HEK293 (cell line): ENCODE measurements around the gene ARHGAP15.
A peak's percentile ranks its signal among the peaks of the same experiment; 100 is the strongest.

Experiments
- ATF2 ChIP-seq: fragments of 450-650 bp; formaldehyde crosslinking; IDR thresholded peaks from 2 replicates; pipeline ENCODE4 v1.5.1; 2016; ENCODE audit warnings: missing biosample characterization, missing genetic modification characterization, low read depth
- FEZF1 ChIP-seq: fragments of 450-650 bp; formaldehyde crosslinking; IDR thresholded peaks from 2 replicates; pipeline ENCODE4 v1.5.1; 2016; ENCODE audit warnings: missing biosample characterization, missing genetic modification characterization
- GFI1B ChIP-seq: fragments of 450-650 bp; formaldehyde crosslinking; IDR thresholded peaks from 2 replicates; pipeline ENCODE4 v1.5.1; 2016; ENCODE audit warnings: missing biosample characterization, missing genetic modification characterization
- GLI4 ChIP-seq: fragments of 450-650 bp; formaldehyde crosslinking; IDR thresholded peaks from 2 replicates; pipeline ENCODE4 v1.5.1; 2016; ENCODE audit warnings: missing biosample characterization, missing genetic modification characterization
- INSM2 ChIP-seq: fragments of 450-650 bp; formaldehyde crosslinking; IDR thresholded peaks from 2 replicates; pipeline ENCODE4 v1.5.1; 2016; ENCODE audit warnings: missing biosample characterization, missing genetic modification characterization
- KLF10 ChIP-seq: fragments of 450-650 bp; IDR thresholded peaks from 2 replicates; pipeline ENCODE4 v1.5.1; 2018; ENCODE audit warnings: missing biosample characterization, mild to moderate bottlenecking, missing genetic modification characterization
- OSR2 ChIP-seq: fragments of 450-650 bp; formaldehyde crosslinking; IDR thresholded peaks from 2 replicates; pipeline ENCODE4 v1.5.1; 2016; ENCODE audit warnings: missing biosample characterization, missing genetic modification characterization
- PRDM10 ChIP-seq: fragments of 450-650 bp; formaldehyde crosslinking; IDR thresholded peaks from 2 replicates; pipeline ENCODE4 v1.5.1; 2016; ENCODE audit warnings: missing biosample characterization, missing genetic modification characterization
- RBAK ChIP-seq: fragments of 450-650 bp; formaldehyde crosslinking; IDR thresholded peaks from 2 replicates; pipeline ENCODE4 v1.5.1; 2016; ENCODE audit warnings: missing biosample characterization, missing genetic modification characterization
- SCRT1 ChIP-seq: fragments of 450-650 bp; formaldehyde crosslinking; IDR thresholded peaks from 2 replicates; pipeline ENCODE4 v1.5.1; 2016; ENCODE audit warnings: missing biosample characterization, missing genetic modification characterization, borderline replicate concordance
- ZBTB7A ChIP-seq: fragments of 450-650 bp; formaldehyde crosslinking; IDR thresholded peaks from 2 replicates; pipeline ENCODE4 v1.5.1; 2016; ENCODE audit warnings: low read depth, missing biosample characterization, missing genetic modification characterization
- ZFP37 ChIP-seq: fragments of 450-650 bp; formaldehyde crosslinking; IDR thresholded peaks from 2 replicates; pipeline ENCODE4 v1.5.1; 2016; ENCODE audit warnings: missing biosample characterization, missing genetic modification characterization
- ZFP69B ChIP-seq: fragments of 450-650 bp; formaldehyde crosslinking; IDR thresholded peaks from 2 replicates; pipeline ENCODE4 v1.5.1; 2016; ENCODE audit warnings: missing biosample characterization, missing genetic modification characterization
- ZNF169 ChIP-seq: fragments of 450-650 bp; formaldehyde crosslinking; IDR thresholded peaks from 2 replicates; pipeline ENCODE4 v1.5.1; 2016; ENCODE audit warnings: missing biosample characterization, missing genetic modification characterization
- ZNF202 ChIP-seq: fragments of 450-650 bp; formaldehyde crosslinking; IDR thresholded peaks from 2 replicates; pipeline ENCODE4 v1.5.1; 2016; ENCODE audit warnings: missing biosample characterization, missing genetic modification characterization, borderline replicate concordance
- ZNF280D ChIP-seq: fragments of 450-650 bp; formaldehyde crosslinking; IDR thresholded peaks from 2 replicates; pipeline ENCODE4 v1.5.1; 2016; ENCODE audit warnings: missing biosample characterization, missing genetic modification characterization
- ZNF391 ChIP-seq: fragments of 450-650 bp; formaldehyde crosslinking; IDR thresholded peaks from 2 replicates; pipeline ENCODE4 v1.5.1; 2016; ENCODE audit warnings: low read depth, missing biosample characterization, missing genetic modification characterization, borderline replicate concordance
- ZNF555 ChIP-seq: fragments of 450-650 bp; formaldehyde crosslinking; conservative IDR thresholded peaks from 2 replicates; pipeline ENCODE4 v1.5.1; 2017; ENCODE audit warnings: missing biosample characterization, mild to moderate bottlenecking, missing genetic modification characterization, inconsistent platforms
- ZNF629 ChIP-seq: fragments of 450-650 bp; formaldehyde crosslinking; IDR thresholded peaks from 2 replicates; pipeline ENCODE4 v1.5.1; 2017; ENCODE audit warnings: missing biosample characterization, missing genetic modification characterization
- ZNF664 ChIP-seq: fragments of 450-650 bp; formaldehyde crosslinking; IDR thresholded peaks from 2 replicates; pipeline ENCODE4 v1.5.1; 2016; ENCODE audit warnings: missing biosample characterization, missing genetic modification characterization
- ZSCAN30 ChIP-seq: fragments of 450-650 bp; IDR thresholded peaks from 2 replicates; pipeline ENCODE4 v1.5.1; 2018; ENCODE audit warnings: missing biosample characterization, mild to moderate bottlenecking, missing genetic modification characterization, moderate library complexity

The ARHGAP15 gene

GRCh38 chr2:143705108-143705707, 576.0 kb downstream of the ARHGAP15 start (continued):
- TF ChIP-seq GLI4, result no peak
- TF ChIP-seq RBAK, result no peak
- no peak for TF ChIP-seq ZFP69B (tag by site-specific recombination)
- TF ChIP-seq ZSCAN30, result no peak; the same call in 1 of the 2 replicates
- TF ChIP-seq GFI1B (tag by site-specific recombination), result no peak
- TF ChIP-seq INSM2 (tag by site-specific recombination), result 0 out of 2 replicates have a peak, but pooled peaks have one; percentile 43
- no peak for TF ChIP-seq ZFP37
- no peak for TF ChIP-seq ZNF555 (tag by site-specific recombination)
- peak; percentile 66 for TF ChIP-seq OSR2 (tag by site-specific recombination)
- TF ChIP-seq ZNF169 (tag by site-specific recombination), result no peak
- peak; percentile 83 for TF ChIP-seq FEZF1 (tag by site-specific recombination)
- no peak for TF ChIP-seq ZNF202 (tag by site-specific recombination)
- 0 out of 2 replicates have a peak, but pooled peaks have one; percentile 33 for TF ChIP-seq ATF2 (tag by site-specific recombination)
- no peak for TF ChIP-seq ZNF391 (tag by site-specific recombination)
- TF ChIP-seq ZNF629 (tag by site-specific recombination), result peak; percentile 47; the same call in 1 of the 2 replicates
- TF ChIP-seq PRDM10 (tag by site-specific recombination), result 0 out of 2 replicates have a peak, but pooled peaks have one; percentile 13
- TF ChIP-seq ZNF664 (tag by site-specific recombination), result peak; percentile 99
- TF ChIP-seq ZNF280D (tag by site-specific recombination), result no peak
- TF ChIP-seq SCRT1, result no peak
- no peak for TF ChIP-seq ZBTB7A (tag by site-specific recombination)
- 0 out of 2 replicates have a peak, but pooled peaks have one; percentile 46 for TF ChIP-seq KLF10 (tag by site-specific recombination)
